Activated naive CD4-positive, alpha-beta T cell treated with Interleukin-2 at 50 U/mL for 16 hours (primary cell): ENCODE measurements around the gene TMEM132A.
A peak's percentile ranks its signal among the peaks of the same experiment; 100 is the strongest.
"Not testable (repeated sequence)": the region's sequence is repeated elsewhere in the genome, so short reads cannot be mapped to it uniquely, and the experiment has no call there.

Source experiments
- DNase-seq: peaks from one replicate; pipeline ENCODE4 v3.0.0-alpha.2; 2020

Gene TMEM132A

GRCh38 chr11:60905551-60906113 lies 18.6 kb upstream of the TMEM132A start:
- peak; percentile 18 for DNase-seq

GRCh38 chr11:60906132-60906972 lies 17.9 kb upstream of the TMEM132A start, which contains the start of gene PRPF19:
Gene PRPF19 (minus strand): TSS chr11:60906585. CDS start chr11:60906382, 203 bp downstream.
- peak; percentile 99 for DNase-seq

- DNase-seq: no peak
These were observed 15.5 kb upstream of the TMEM132A start for GRCh38 chr11:60908803-60909202.

GRCh38 chr11:60909680-60910280 lies 14.5 kb upstream of the TMEM132A start:
- not testable (repeated sequence) for DNase-seq

- DNase-seq: no peak
These were observed 14.0 kb upstream of the TMEM132A start for GRCh38 chr11:60910281-60910687.

GRCh38 chr11:60910711-60911380 lies 13.4 kb upstream of the TMEM132A start:
- no peak for DNase-seq

GRCh38 chr11:60912223-60912850 lies 11.9 kb upstream of the TMEM132A start:
- DNase-seq: no peak

GRCh38 chr11:60912851-60913528 lies 11.3 kb upstream of the TMEM132A start:
- DNase-seq: no peak

GRCh38 chr11:60913793-60914632 lies 10.2 kb upstream of the TMEM132A start, which contains the start of gene TMEM109:
Gene TMEM109 (plus strand): TSS chr11:60914158. CDS start chr11:60919694, 5,536 bp downstream.
- DNase-seq: peak; percentile 89

- peak; percentile 39 for DNase-seq
These were observed 9.5 kb upstream of the TMEM132A start for GRCh38 chr11:60914633-60915247.

- peak; percentile 76 for DNase-seq
These were observed 8.9 kb upstream of the TMEM132A start for GRCh38 chr11:60915248-60915914.

- no peak for DNase-seq
These were observed 7.5 kb upstream of the TMEM132A start for GRCh38 chr11:60916669-60917206.

- DNase-seq: no peak
These were observed 7.0 kb upstream of the TMEM132A start for GRCh38 chr11:60917267-60917666.

GRCh38 chr11:60918251-60918938 lies 5.9 kb upstream of the TMEM132A start:
- DNase-seq: no peak

- no peak for DNase-seq
These were observed 5.4 kb upstream of the TMEM132A start for GRCh38 chr11:60918939-60919265.

- no peak for DNase-seq
These were observed 4.9 kb upstream of the TMEM132A start for GRCh38 chr11:60919320-60919719.

GRCh38 chr11:60919956-60920355 lies 4.3 kb upstream of the TMEM132A start:
- DNase-seq: no peak

- no peak for DNase-seq
These were observed 3.0 kb upstream of the TMEM132A start for GRCh38 chr11:60921259-60921658.

GRCh38 chr11:60921777-60922335 lies 2.4 kb upstream of the TMEM132A start:
- no peak for DNase-seq
